ENCODE data around the gene FAM151B.
"Not testable (repeated sequence)": the region's sequence is repeated elsewhere in the genome, so short reads cannot be mapped to it uniquely, and the experiment has no call there.

FAM151B gene

GRCh38 chr5:80466669-80467485 lies 21.0 kb upstream of the FAM151B start:
- no peaks in the 10 kb centered on the region for H4K20me1 ChIP-seq (ENCODE audit: insufficient read depth, low read length, poor library complexity, severe bottlenecking)
- no peaks in the 10 kb centered on the region for H3F3A ChIP-seq (ENCODE audit: low read depth)
- no peak overlapping the region for H3K4me3 ChIP-seq (ENCODE audit: low read length, poor library complexity, severe bottlenecking)
- no peaks in the 10 kb centered on the region for H3K79me2 ChIP-seq (ENCODE audit: insufficient read depth, low read length)
- no peak overlapping the region for H3K9ac ChIP-seq (ENCODE audit: low read depth, low read length, poor library complexity, severe bottlenecking)
- H3K9me3 ChIP-seq (ENCODE audit: insufficient read depth, low read depth, low read length): peaks cover 21% of the 10 kb centered on the region
- no peak for TF ChIP-seq EZH2phosphoT487 (IDR thresholded peaks at IDR 0.05; ENCODE audit: borderline replicate concordance)
- no peak for TF ChIP-seq CTCF (conservative IDR thresholded peaks at IDR 0.05; ENCODE audit: low read length)
- H3K27me3 ChIP-seq (ENCODE audit: insufficient read depth, low read length, poor library complexity, severe bottlenecking): no peaks in the 10 kb centered on the region
- H3K4me2 ChIP-seq (ENCODE audit: low read depth, low read length, poor library complexity, severe bottlenecking): no peak overlapping the region
- H2AFZ ChIP-seq (ENCODE audit: low read length): no peak overlapping the region
- peaks cover 6% of the 10 kb centered on the region for H3K4me1 ChIP-seq (ENCODE audit: insufficient read depth, low read length, poor library complexity, severe bottlenecking)
- H3K36me3 ChIP-seq (ENCODE audit: insufficient read depth, low read length): peaks cover 42% of the 10 kb centered on the region; the same call in 1 of the 2 replicates
- no peaks in the 10 kb centered on the region for H3K9me2 ChIP-seq (replicated peaks; ENCODE audit: low read depth, low read length)

GRCh38 chr5:80468131-80468530 lies 19.8 kb upstream of the FAM151B start:
- Histone ChIP-seq H3K27me3 (ENCODE audit: insufficient read depth, low read length, poor library complexity, severe bottlenecking) (no peaks in the 10 kb centered on the region), H3K4me3 (ENCODE audit: low read length, poor library complexity, severe bottlenecking) (no peak overlapping the region), H3K79me2 (ENCODE audit: insufficient read depth, low read length) (no peaks in the 10 kb centered on the region), H3K9ac (ENCODE audit: low read depth, low read length, poor library complexity, severe bottlenecking) (no peak overlapping the region), H3K9me3 (ENCODE audit: insufficient read depth, low read depth, low read length) (peaks cover 13% of the 10 kb centered on the region), H4K20me1 (ENCODE audit: insufficient read depth, low read length, poor library complexity, severe bottlenecking) (no peaks in the 10 kb centered on the region), H3K9me2 (replicated peaks; ENCODE audit: low read depth, low read length) (no peaks in the 10 kb centered on the region), H3K4me1 (ENCODE audit: insufficient read depth, low read length, poor library complexity, severe bottlenecking) (peaks cover 6% of the 10 kb centered on the region), H3K36me3 (ENCODE audit: insufficient read depth, low read length) (peaks cover 39% of the 10 kb centered on the region; the same call in 1 of the 2 replicates), H3K4me2 (ENCODE audit: low read depth, low read length, poor library complexity, severe bottlenecking) (no peak overlapping the region), H3F3A (ENCODE audit: low read depth) (no peaks in the 10 kb centered on the region), H2AFZ (ENCODE audit: low read length) (no peak overlapping the region)
- TF ChIP-seq EZH2phosphoT487 (IDR thresholded peaks at IDR 0.05; ENCODE audit: borderline replicate concordance): no peak
- no peak for TF ChIP-seq CTCF (conservative IDR thresholded peaks at IDR 0.05; ENCODE audit: low read length)

- not testable (repeated sequence) for H2AFZ ChIP-seq (ENCODE audit: low read length); H3F3A ChIP-seq (ENCODE audit: low read depth); H4K20me1 ChIP-seq (ENCODE audit: insufficient read depth, low read length, poor library complexity, severe bottlenecking); H3K9me3 ChIP-seq (ENCODE audit: insufficient read depth, low read depth, low read length); H3K4me1 ChIP-seq (ENCODE audit: insufficient read depth, low read length, poor library complexity, severe bottlenecking); H3K9ac ChIP-seq (ENCODE audit: low read depth, low read length, poor library complexity, severe bottlenecking); H3K27me3 ChIP-seq (ENCODE audit: insufficient read depth, low read length, poor library complexity, severe bottlenecking); H3K4me3 ChIP-seq (ENCODE audit: low read length, poor library complexity, severe bottlenecking); H3K4me2 ChIP-seq (ENCODE audit: low read depth, low read length, poor library complexity, severe bottlenecking); H3K9me2 ChIP-seq (replicated peaks; ENCODE audit: low read depth, low read length); H3K79me2 ChIP-seq (ENCODE audit: insufficient read depth, low read length)
- peaks cover 49% of the 10 kb centered on the region; the same call in 1 of the 2 replicates for H3K36me3 ChIP-seq (ENCODE audit: insufficient read depth, low read length)
Measured at GRCh38 chr5:80470631-80471030, 17.3 kb upstream of the FAM151B start.

GRCh38 chr5:80474929-80475328 lies 13.0 kb upstream of the FAM151B start:
- H3K9ac ChIP-seq (ENCODE audit: low read depth, low read length, poor library complexity, severe bottlenecking): no peak overlapping the region
- no peak overlapping the region for H2AFZ ChIP-seq (ENCODE audit: low read length)
- H3K27me3 ChIP-seq (ENCODE audit: insufficient read depth, low read length, poor library complexity, severe bottlenecking): no peaks in the 10 kb centered on the region
- H3F3A ChIP-seq (ENCODE audit: low read depth): no peaks in the 10 kb centered on the region
- H3K4me2 ChIP-seq (ENCODE audit: low read depth, low read length, poor library complexity, severe bottlenecking): no peak overlapping the region
- no peaks in the 10 kb centered on the region for H3K9me2 ChIP-seq (replicated peaks; ENCODE audit: low read depth, low read length)
- H3K9me3 ChIP-seq (ENCODE audit: insufficient read depth, low read depth, low read length): peaks cover 6% of the 10 kb centered on the region
- H3K79me2 ChIP-seq (ENCODE audit: insufficient read depth, low read length): no peaks in the 10 kb centered on the region
- peaks cover 39% of the 10 kb centered on the region; the same call in 1 of the 2 replicates for H3K36me3 ChIP-seq (ENCODE audit: insufficient read depth, low read length)
- H3K4me1 ChIP-seq (ENCODE audit: insufficient read depth, low read length, poor library complexity, severe bottlenecking): no peaks in the 10 kb centered on the region
- H4K20me1 ChIP-seq (ENCODE audit: insufficient read depth, low read length, poor library complexity, severe bottlenecking): no peaks in the 10 kb centered on the region
- TF ChIP-seq EZH2phosphoT487 (IDR thresholded peaks at IDR 0.05; ENCODE audit: borderline replicate concordance): no peak
- no peak for TF ChIP-seq CTCF (conservative IDR thresholded peaks at IDR 0.05; ENCODE audit: low read length)
- H3K4me3 ChIP-seq (ENCODE audit: low read length, poor library complexity, severe bottlenecking): no peak overlapping the region
